DMS 273 (cell line): Measurements from ENCODE around the gene CAMSAP1.

Experiments used
- DNase-seq: peaks from one replicate; lab custom pipeline; 2025; ENCODE audit not compliant: unreplicated experiment; lab: John Stamatoyannopoulos, UW

Gene CAMSAP1

DNA sequence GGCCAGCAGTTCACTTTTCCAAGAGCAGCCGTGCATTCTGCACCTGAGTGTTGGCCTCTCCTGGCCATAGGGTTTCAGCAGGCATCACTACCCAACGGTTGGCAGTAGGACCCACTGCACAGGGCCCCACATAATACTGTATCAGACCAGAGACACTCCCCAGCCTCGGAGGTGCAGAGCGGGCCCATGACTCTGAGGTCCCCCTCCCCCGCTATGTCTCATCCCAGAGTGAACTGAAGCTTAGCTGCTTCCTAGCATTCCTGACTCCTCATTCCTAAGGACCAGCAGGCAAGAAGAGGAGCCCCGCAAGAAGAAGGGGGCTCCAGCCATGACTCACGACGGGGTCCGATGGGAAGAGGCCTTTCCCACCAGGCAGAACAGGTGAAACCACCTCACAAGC, 67.2 kb downstream of the CAMSAP1 start:
- DNase-seq, result no peak

DNA sequence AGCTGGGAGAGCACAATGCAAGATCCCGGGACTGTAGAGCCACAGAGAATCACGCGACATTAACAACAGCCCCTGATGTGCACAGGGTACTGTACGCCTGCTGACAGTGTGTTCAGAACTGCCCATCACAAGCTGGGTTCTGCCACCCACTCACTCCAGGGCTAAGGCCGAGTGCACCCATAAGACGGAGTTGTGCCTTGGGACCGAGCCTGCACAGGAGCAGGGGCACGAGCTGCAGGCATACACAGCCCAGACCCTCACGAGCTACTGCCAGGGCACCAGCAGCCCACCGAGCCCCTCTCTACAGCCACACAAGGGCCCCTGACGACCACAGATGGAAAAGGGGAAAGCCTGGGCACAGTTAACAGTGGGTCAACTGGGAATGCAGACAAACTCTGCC, 67.8 kb downstream of the CAMSAP1 start:
- DNase-seq, result no peak

DNA sequence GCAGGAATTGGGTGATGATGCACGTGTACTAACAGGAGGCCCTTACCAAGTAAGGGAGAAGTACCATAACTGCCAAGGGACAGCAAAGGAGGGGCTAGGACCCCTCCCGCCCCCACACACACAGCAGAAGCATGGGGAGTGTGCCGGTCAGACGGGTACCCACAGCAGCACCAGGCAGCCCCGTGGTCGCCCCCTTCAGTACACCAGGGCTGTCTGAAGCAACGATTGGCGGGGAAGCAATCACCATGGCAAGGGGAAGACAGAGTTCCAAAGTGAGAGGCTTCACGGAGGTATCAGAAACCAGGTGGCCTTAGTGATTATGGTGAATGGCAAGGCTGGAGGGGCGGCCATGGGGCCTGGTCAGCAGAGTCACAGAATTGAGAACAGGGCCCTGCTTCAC, 72.2 kb downstream of the CAMSAP1 start:
- no peak for DNase-seq

DNA sequence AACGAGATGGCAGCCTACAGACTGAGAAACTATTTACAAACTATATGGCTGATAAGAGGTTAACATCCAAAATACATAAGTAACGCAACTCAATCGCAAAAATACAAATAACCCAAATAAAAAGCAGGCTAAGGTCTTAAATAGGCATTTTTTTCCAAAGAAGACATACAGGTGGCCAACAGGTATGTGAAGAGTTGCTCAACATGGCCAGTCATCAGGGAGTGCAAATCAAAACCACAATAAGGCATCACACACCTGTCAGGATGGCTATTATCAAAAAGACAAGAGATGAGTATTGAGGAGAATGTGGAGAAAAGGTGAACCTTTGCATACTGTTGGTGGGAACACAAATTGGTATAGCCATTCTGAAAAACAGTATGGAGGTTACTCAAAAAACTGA, 73.5 kb downstream of the CAMSAP1 start:
- DNase-seq, result no peak

DNA sequence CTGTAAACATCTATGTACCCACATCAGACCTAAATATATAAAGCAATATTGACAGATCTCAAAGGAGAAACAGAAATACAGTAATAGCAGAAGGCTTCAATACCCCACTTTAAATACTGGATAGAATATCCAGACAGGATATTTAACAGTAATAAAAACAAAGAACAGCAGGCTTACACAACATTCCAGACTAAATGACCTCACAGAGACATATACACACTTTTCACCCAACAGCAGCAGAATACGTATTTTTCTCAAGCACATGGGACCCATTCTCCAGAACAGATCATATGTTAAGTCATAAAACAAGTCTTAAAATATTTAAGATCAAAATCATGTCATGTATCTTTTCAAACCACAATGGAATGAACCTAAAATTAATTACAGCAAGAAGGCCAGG, 76.8 kb downstream of the CAMSAP1 start:
- no peak for DNase-seq

DNA sequence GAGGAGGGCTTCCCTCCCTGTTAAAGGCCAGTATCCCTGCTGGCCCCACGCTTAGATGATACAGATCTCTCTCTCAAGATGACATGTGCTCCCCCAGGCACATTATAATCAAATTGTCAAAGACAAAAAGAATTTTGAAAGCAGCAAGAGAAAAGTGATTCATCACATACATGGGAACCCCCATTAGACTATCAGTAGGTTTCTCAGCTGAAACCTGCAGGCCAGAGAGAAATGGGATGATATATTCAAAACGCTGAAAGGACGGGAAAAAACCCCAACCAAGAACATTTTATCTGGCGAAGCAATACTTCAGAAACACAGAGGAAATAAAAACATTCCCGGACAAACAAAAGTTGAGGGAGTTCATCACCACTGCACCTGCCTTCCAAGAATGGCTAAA, 78.7 kb downstream of the CAMSAP1 start:
- no peak for DNase-seq

DNA sequence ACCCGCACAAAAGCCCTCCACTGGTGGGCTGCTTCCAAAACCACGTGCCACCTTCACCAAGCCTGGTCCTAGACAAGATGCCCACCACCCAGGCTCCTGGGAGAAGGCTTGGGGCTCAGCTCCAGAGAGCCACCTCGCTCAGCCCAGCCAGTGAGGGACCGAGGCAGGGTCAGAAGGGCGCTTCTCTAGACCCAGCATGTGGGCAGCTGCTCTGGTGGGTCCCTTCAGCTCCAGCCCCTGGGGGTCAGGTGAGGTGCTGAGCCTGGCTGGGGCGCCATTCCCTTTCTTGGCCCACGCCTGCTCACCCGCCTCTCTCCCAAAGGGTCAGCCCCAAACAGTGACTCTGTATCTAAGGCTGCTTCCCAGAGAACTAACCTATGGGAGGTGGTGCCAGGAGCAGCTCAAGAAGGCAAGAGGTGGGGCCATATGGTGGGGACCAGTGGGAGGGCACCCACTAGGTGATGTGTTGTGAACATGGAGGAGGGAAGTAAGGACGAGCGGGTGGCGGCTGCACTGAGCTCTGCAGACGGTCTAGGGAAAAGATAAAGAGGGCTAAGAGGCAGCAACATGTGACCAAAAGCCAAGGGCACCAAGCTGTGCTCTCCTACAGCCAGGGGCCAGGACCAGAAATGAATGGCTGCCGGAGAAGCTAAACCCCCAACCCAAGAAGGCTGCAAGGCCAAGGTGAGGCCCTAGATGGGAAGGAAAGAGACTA, 79.3 kb downstream of the CAMSAP1 start:
- no peak for DNase-seq

DNA sequence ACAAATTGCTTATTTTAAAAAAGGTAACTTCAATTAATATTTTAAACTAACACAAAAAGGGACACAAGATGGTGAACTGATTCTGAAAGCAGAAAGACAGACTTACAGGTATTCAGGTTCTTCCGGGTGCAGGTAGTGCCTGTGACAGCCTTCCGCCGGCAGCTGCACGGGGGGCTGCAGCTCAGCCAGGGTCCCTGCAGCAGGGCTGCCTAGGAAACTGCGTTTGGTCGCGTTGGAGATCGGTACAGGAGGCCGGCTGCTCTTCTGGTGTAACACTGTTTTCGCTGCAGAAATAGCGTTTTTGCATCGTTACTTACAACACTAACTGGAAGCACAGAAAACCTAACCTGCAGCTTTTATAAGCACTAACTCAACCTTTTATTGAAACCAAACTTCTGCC, 80.0 kb downstream of the CAMSAP1 start:
- DNase-seq, result no peak

DNA sequence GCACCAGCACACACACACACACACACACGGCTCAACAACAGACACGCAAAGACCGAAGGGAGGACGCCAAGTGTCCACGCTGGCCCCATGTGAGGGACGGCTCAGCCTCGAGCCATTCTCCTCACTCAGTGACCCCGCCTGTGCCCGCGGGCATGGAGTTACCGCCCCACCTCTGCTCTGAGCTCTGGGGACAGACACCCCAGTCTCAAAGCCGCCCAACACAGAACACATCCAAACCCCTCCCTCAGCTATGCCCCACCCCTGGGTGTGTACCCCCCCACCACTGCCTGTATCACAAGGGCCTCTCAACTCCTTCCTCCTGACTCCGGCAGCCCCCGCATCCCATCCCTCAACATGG, 81.2 kb downstream of the CAMSAP1 start:
- no peak for DNase-seq

DNA sequence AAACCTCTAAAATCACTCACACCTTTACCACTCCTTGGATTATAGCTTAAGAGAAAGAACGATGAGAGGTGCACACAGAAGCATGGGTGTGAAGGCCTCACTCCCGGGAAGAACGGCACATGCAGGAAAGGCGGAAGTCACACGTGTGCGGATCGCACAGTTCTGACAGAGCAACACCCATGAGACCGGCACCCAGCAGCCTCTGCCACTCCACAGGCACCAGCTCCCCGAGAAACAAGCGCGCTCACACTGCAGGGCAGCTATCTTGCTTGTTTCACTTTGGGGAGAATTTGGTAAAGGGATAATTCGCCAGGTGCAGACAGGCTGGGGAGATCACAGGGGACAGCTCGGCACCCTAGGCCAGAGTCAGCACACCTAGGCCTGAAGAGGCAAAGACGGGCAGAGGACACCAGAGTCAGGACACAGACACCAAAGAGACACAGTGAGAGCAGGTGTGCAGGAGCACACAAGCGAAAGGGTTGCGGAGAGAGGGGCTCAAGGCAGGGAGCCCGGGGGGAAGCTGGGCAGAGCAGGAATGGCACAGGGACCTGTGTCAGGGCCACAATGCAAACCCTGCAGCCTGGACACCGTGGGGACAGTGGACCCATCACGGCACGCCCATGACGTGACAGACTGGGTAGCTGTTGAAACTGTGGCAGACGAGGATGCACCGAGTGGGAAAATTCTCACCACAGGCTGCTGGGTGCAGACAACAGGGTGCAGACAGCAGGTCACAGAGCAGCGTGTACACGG, 81.7 kb downstream of the CAMSAP1 start:
- no peak for DNase-seq

DNA sequence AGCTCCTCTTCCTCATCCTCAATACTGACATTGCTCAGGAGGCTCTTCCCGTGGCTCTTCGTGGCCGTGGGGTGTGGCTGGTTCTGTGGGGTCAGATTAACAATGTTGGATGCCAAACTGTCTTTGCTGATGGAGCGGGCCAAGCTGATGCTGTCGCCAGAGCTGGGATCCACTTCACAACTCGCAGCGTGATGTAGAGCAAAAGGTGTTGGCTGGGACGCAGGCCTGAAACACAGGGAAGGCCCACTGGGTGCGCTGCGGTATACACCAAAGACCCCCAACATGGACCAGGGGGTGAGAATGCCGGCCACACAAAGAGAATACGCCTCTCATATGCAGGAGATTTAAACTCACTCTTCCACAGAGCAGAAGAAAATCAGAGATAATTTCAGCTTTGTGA, 84.3 kb downstream of the CAMSAP1 start:
- DNase-seq, result no peak

DNA sequence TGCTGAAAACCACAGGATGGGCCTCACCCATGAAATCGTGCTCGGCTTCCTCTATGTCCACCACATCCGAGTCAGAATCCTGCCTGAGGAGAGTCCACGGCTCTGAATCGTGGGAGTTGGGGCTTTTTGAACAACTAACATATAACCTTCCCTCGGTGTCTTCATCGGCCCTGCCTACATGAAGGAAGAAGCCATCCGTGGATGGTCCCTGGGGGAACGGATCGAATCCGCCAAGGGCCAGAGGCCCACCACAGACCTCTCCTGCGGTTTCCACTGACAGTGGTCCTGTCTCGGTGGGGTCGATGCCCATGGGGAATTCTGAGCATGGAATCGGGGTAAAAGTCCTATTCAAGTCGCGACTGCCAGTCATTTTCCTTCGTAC, 85.0 kb downstream of the CAMSAP1 start:
- DNase-seq, result no peak

DNA sequence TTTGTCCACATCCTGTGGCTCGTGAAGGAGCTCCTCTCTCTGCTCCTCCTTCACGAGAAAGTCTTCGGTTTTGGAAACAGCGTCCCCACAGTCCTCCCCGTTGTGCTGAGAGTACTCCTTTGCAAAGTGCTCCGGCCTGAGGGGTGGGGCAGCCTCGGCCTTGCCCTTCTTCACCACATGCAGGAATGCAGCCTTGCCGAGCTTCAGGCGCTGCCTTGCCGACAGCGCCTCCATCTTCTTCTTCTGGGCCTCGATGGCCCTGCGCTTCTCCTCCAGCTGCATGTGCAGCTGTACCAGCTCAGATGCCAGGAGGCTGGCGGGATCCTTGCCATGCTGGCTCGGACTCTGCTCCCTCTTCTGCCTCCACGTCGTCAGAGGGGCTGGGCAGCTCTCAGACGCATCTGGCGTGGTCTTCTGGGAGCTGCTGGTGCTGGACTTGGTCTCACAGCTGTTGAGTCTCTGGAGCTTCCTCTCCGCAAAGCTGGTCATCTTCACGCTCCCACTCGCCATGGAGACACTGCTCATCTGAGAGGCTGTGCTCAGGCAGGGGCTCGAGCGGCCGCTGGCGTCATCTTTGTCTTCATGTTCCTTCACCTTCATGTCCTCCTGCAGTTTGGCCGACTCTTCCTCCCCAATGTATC, 85.5 kb downstream of the CAMSAP1 start:
- DNase-seq, result no peak

DNA sequence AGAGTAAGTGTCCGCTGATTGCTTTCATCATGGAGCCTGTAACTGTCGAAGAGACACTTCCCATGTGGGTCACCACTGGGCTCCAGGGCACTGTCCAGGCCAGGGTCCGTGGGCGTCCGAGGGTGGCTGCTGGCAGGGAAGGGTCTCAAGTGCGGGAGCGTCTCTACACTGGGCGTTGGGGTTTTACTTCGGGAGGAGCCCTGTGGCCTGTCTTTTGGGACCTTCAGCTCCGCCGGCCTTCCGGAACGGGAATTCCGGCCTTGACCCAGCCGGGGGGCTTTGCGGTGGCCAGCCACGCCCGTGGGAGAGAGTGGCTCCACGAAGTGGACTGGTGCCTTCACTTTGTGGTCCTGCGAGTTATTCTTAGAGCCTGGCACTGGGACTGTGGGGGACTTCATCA, 86.2 kb downstream of the CAMSAP1 start:
- DNase-seq, result no peak

DNA sequence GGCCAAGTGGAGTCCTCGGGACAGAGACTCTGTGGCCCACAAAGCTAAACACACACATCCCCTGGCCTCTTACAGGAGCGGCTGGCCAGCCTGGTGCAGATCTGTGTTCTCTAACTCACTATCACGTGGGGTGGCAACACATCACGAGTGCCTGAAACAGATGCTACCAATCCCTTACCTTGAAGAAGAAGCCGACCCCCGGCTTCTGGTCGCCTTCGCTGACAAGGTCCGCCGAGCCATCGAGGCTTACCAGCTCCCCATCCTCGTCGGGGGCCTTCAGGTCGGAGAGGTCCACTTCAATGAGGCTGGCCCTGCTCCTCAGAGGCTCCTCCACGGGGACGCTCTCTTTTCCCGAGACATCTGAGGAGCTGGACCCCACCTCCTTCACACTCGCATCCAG, 86.7 kb downstream of the CAMSAP1 start:
- DNase-seq, result no peak

DNA sequence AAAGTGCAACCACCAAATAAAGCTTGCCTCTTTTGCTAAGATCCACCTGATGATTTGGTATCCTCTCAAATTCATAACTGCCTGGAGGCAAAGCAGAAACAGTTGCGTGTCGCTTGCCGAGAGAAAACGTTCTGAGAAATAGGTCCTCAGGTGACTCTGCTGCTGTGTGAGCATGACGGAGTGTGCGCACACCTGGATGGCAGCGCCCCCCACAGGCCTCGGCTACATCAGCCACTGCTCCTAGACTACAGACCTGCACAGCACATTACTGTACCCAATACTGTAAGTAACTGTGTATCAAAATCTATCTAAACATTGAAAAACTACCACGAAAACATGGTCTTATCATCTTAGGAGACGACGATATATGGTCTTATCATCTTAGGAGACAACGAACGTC, 87.4 kb downstream of the CAMSAP1 start:
- DNase-seq, result no peak

DNA sequence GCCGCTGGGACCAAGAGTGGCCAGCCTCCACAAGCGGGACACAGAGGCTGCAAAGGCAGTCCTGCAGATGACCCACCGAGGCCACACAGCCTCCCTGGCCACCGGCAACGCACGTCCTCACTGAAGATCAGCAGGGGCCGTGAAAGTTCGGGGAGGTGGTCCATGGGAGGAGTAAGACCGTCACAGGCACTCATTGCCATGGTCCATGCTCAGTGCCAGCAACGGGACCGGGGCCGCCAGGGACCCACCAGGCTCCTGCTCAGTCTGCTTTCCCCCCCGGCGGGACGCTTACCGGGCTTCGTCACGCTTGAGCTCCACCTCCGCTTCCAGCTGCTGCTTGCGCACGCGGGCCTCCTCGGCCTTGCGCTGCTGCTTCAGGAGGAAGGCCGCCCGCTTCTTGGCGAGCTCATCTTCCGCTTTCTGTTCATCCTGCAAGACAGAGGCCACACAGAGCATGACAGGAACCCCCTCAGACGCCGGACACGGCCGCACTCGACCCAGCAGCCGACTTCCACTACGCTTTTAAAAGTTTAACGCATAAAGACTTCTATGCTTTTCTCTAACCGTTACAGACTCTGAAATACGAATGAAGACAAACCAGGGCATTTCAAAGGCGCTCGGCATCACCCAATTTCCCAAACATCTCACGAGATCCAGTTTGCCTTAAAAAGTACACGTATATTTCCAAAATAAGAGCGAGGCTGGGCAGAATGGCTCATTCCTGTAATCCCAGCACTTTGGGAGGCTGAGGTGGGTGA, 88.4 kb downstream of the CAMSAP1 start:
- no peak for DNase-seq

DNA sequence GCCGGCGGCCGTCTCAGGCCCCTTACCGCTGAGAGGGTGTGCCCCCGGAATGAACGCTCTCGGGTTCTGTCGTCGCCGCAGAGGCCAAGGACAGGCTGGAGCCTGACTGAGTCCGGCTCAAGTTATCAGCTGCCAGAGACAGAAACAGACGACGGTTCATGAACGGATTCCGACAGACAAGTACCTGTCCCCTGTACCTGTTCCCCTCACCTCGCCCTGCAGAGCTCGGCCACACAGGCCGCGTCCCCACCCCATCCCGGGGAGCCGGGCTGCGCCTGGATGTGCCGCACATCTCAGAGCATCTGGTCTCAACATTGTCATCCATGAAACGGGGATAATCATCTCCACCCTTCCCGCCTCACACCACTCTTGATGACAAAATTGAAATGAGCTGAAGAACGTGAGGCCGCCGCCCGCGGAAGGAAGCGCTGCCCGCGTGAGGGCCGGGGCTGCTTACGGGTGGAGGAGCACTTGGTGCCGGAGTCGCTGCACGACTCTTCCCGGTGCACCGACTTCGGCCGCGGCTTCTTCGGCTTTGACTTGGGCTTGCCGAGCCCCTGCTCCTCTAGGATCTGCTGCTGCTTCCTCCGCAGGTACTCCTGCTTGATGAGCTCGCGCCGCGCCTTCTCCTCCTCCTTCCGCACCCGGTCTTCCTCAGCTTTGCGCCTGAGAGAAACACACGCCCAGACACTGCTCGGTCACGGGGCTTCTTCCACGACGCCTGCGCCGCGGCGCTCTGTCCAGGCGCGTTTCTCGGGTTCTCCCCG, 89.2 kb downstream of the CAMSAP1 start:
- DNase-seq, result no peak

DNA sequence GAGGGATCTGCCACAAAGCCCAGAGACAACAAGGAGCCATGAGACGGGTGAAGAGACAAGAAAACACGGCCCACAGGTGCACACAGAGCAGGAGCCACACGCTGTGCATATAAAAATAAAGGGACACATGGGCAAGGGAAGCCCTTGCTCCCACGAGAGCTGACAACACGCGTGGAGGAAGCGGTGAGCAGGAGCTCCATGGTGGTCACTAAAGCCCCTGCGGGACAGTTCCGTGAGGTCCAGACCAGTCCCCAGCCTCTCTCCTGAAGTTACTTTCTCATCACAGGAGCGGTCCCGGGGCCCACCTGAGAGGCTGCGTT, 90.7 kb downstream of the CAMSAP1 start:
- no peak for DNase-seq

DNA sequence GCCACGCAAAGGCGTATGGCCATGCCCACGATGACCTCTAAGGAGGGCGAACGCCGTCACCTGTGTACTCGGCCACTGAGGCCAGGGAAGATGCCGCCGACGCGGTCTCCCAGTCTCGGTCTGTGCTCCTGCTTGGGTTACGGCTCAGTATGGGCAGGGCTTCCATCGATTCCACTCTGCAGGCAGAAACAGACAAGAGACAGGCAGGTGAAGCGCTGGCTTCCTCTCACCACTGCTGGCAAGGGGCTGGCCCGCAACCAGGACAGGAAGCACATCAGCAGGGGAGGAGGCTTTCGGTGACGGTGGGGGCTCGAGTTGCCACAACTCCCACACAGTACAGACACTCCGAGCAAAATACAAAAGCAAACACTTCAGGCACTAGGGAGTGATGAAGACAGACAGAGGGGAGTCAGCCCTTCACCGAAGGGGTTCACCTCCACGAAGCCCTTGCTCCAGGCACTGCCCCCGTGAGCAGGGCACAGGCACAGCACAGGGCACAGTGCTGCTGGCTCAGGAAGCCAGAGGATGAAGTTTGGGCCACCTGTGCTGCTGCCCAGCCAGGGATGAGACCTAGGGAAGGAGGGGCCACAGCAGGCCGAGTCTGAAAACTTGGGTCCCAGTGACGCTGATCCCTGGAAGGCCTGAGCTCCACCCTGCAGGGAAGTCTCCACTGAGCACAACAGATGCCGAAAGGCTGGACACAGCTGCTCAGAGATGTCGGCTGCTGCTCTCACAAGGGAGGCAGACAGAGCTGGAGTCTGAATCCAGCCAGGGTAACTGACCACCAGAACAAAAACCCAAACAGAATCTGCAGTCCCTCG, 91.3 kb downstream of the CAMSAP1 start:
- no peak for DNase-seq
